ENCODE results near the gene KCNQ1.

DNA sequence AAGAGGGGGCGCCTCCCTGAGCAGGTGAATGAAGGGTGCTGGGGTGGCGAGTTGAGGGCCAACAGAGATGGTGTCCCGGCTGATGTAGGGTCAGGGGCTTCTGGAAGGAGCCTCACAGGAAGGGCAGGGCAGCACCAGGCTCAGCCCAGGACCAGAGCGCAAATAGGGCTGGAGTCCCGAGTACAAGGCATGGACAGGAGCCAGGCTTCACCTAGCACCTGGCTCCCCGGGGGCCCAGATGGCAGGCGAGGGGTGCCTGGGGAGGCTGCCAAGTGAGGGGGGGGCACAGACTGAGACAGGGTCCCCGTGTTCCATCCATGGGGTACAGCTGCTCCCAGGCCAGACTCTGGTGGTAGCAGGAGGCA lies 105.8 kb downstream of the KCNQ1 start:
- TF ChIP-seq POLR2A (IDR thresholded peaks at IDR 0.05; ENCODE audit: borderline replicate concordance, extremely low read depth, insufficient read depth, insufficient read length): no peak
- TF ChIP-seq, protein P1, sequence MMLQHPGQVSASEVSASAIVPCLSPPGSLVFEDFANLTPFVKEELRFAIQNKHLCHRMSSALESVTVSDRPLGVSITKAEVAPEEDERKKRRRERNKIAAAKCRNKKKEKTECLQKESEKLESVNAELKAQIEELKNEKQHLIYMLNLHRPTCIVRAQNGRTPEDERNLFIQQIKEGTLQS (IDR thresholded peaks at IDR 0.05): no peak
- TF ChIP-seq, protein P2, sequence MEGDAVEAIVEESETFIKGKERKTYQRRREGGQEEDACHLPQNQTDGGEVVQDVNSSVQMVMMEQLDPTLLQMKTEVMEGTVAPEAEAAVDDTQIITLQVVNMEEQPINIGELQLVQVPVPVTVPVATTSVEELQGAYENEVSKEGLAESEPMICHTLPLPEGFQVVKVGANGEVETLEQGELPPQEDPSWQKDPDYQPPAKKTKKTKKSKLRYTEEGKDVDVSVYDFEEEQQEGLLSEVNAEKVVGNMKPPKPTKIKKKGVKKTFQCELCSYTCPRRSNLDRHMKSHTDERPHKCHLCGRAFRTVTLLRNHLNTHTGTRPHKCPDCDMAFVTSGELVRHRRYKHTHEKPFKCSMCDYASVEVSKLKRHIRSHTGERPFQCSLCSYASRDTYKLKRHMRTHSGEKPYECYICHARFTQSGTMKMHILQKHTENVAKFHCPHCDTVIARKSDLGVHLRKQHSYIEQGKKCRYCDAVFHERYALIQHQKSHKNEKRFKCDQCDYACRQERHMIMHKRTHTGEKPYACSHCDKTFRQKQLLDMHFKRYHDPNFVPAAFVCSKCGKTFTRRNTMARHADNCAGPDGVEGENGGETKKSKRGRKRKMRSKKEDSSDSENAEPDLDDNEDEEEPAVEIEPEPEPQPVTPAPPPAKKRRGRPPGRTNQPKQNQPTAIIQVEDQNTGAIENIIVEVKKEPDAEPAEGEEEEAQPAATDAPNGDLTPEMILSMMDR (IDR thresholded peaks at IDR 0.05 in 2 of 3, conservative IDR thresholded peaks at IDR 0.05 in 1 of 3; ENCODE audit: borderline replicate concordance in 1 of 3, insufficient read depth in 1 of 3, low read depth in 2 of 3, low read length in 2 of 3): no peak
- TF ChIP-seq, protein P3, sequence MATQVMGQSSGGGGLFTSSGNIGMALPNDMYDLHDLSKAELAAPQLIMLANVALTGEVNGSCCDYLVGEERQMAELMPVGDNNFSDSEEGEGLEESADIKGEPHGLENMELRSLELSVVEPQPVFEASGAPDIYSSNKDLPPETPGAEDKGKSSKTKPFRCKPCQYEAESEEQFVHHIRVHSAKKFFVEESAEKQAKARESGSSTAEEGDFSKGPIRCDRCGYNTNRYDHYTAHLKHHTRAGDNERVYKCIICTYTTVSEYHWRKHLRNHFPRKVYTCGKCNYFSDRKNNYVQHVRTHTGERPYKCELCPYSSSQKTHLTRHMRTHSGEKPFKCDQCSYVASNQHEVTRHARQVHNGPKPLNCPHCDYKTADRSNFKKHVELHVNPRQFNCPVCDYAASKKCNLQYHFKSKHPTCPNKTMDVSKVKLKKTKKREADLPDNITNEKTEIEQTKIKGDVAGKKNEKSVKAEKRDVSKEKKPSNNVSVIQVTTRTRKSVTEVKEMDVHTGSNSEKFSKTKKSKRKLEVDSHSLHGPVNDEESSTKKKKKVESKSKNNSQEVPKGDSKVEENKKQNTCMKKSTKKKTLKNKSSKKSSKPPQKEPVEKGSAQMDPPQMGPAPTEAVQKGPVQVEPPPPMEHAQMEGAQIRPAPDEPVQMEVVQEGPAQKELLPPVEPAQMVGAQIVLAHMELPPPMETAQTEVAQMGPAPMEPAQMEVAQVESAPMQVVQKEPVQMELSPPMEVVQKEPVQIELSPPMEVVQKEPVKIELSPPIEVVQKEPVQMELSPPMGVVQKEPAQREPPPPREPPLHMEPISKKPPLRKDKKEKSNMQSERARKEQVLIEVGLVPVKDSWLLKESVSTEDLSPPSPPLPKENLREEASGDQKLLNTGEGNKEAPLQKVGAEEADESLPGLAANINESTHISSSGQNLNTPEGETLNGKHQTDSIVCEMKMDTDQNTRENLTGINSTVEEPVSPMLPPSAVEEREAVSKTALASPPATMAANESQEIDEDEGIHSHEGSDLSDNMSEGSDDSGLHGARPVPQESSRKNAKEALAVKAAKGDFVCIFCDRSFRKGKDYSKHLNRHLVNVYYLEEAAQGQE (IDR thresholded peaks at IDR 0.05; ENCODE audit: low read depth): no peak
- TF ChIP-seq YY1 (IDR thresholded peaks at IDR 0.05; ENCODE audit: extremely low read depth, insufficient replicate concordance, low read depth, low read length): no peak
- no peak for TF ChIP-seq POLR2AphosphoS5 (IDR thresholded peaks at IDR 0.05; ENCODE audit: low read depth, low read length)
- TF ChIP-seq EZH2 (IDR thresholded peaks at IDR 0.05): no peak
- no peak for TF ChIP-seq EZH2phosphoT487 (IDR thresholded peaks at IDR 0.05; ENCODE audit: borderline replicate concordance)
- TF ChIP-seq CEBPB (IDR thresholded peaks at IDR 0.05; ENCODE audit: low read depth): no peak
- TF ChIP-seq, protein P4, sequence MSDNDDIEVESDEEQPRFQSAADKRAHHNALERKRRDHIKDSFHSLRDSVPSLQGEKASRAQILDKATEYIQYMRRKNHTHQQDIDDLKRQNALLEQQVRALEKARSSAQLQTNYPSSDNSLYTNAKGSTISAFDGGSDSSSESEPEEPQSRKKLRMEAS (IDR thresholded peaks at IDR 0.05): no peak
- TF ChIP-seq JUND (IDR thresholded peaks at IDR 0.05): no peak
- TF ChIP-seq, protein P5, sequence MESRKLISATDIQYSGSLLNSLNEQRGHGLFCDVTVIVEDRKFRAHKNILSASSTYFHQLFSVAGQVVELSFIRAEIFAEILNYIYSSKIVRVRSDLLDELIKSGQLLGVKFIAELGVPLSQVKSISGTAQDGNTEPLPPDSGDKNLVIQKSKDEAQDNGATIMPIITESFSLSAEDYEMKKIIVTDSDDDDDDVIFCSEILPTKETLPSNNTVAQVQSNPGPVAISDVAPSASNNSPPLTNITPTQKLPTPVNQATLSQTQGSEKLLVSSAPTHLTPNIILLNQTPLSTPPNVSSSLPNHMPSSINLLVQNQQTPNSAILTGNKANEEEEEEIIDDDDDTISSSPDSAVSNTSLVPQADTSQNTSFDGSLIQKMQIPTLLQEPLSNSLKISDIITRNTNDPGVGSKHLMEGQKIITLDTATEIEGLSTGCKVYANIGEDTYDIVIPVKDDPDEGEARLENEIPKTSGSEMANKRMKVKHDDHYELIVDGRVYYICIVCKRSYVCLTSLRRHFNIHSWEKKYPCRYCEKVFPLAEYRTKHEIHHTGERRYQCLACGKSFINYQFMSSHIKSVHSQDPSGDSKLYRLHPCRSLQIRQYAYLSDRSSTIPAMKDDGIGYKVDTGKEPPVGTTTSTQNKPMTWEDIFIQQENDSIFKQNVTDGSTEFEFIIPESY (IDR thresholded peaks at IDR 0.05; ENCODE audit: extremely low read depth, insufficient replicate concordance, low read length): no peak
- TF ChIP-seq SP1 (IDR thresholded peaks at IDR 0.05; ENCODE audit: low read depth): no peak
- TF ChIP-seq ZNF274 (IDR thresholded peaks at IDR 0.05; ENCODE audit: low read depth, low read length): no peak
